IMR-90 (cell line): Measurements from ENCODE around the gene THBS1. TPM values are rescaled to one million over a fixed set of nuclear protein-coding genes. Genes with fewer than 3 reads are reported as not detected.

Source experiments
- ATAC-seq: fragments of 200-7000 bp; cut with Tn5 transposase; 2 replicates; pipeline ENCODE4 v1.9.1; 2020; ENCODE audit warnings: low read depth, mild to moderate bottlenecking, moderate library complexity
- BruUV-seq: library from RNA; stranded (reverse); fragments of 400-500 nt; replicated peaks from 2 replicates; lab custom pipeline; 2021; lab: Mats Ljungman, UMichigan
- CTCF ChIA-PET: fragments of 300-600 bp; formaldehyde crosslinking; extraction: SDS; loops from one replicate; lab custom pipeline; 2021; ENCODE audit warnings: antibody characterized with exemption; lab: Yijun Ruan, JAX
- POLR2A ChIA-PET: fragments of 300-600 bp; sonication (Branson Sonifier 250); formaldehyde crosslinking; loops from one replicate; lab custom pipeline; 2022; ENCODE audit warnings: antibody characterized with exemption; ENCODE audit not compliant: unreplicated experiment; lab: Charles Lee
- DNase-seq: peaks from one replicate; pipeline ENCODE4 v3.0.0; 2013
- H2AFZ ChIP-seq: replicated peaks from 2 replicates; pipeline ENCODE3; 2013; ENCODE audit warnings: low read length, mild to moderate bottlenecking; ENCODE audit not compliant: poor library complexity
- H2AK5ac ChIP-seq: 2 replicates; pipeline ENCODE4 v1.6.1; 2013; ENCODE audit warnings: low read depth, low read length, inconsistent platforms
- H2AK9ac ChIP-seq: replicated peaks from 2 replicates; pipeline ENCODE3; 2013; ENCODE audit warnings: mild to moderate bottlenecking, low read depth, low read length, moderate library complexity; ENCODE audit not compliant: poor library complexity
- H2BK120ac ChIP-seq: 2 replicates; pipeline ENCODE4 v1.6.1; 2013; ENCODE audit warnings: low read depth, low read length, inconsistent platforms
- H2BK15ac ChIP-seq: 3 replicates; pipeline ENCODE4 v1.6.1; 2013; ENCODE audit warnings: low read depth, low read length, inconsistent platforms
- H2BK20ac ChIP-seq: 2 replicates; pipeline ENCODE4 v1.6.1; 2013; ENCODE audit warnings: low read depth, mild to moderate bottlenecking, inconsistent platforms, low read length, moderate library complexity
- H2BK5ac ChIP-seq: 2 replicates; pipeline ENCODE4 v1.6.1; 2013; ENCODE audit warnings: mild to moderate bottlenecking, low read depth, low read length, inconsistent platforms; ENCODE audit not compliant: poor library complexity, severe bottlenecking
- H3K14ac ChIP-seq: replicated peaks from 2 replicates; pipeline ENCODE4 v1.6.1; 2013; ENCODE audit warnings: low read depth, low read length, inconsistent platforms
- H3K18ac ChIP-seq: 2 replicates; pipeline ENCODE4 v1.6.1; 2013; ENCODE audit warnings: low read depth, low read length, control low read depth
- H3K23ac ChIP-seq: 2 replicates; pipeline ENCODE4 v1.6.1; 2013; ENCODE audit warnings: low read depth, low read length, inconsistent platforms
- H3K27ac ChIP-seq: 2 replicates; pipeline ENCODE4 v1.5.1; 2013; ENCODE audit warnings: mild to moderate bottlenecking, control low read depth, low read length; ENCODE audit not compliant: insufficient read depth
- H3K27me3 ChIP-seq: 2 replicates; pipeline ENCODE4 v1.6.1; 2013; ENCODE audit warnings: low read length; ENCODE audit not compliant: control insufficient read depth, insufficient read depth
- H3K36me3 ChIP-seq: 2 replicates; pipeline ENCODE4 v1.6.1; 2013; ENCODE audit warnings: low read length, mixed read lengths; ENCODE audit not compliant: control insufficient read depth, insufficient read depth
- H3K4ac ChIP-seq: 2 replicates; pipeline ENCODE4 v1.6.1; 2013; ENCODE audit warnings: low read depth, low read length, inconsistent platforms
- H3K4me1 ChIP-seq: 2 replicates; pipeline ENCODE4 v1.6.1; 2013; ENCODE audit warnings: low read length, mixed read lengths; ENCODE audit not compliant: control insufficient read depth, insufficient read depth
- H3K4me2 ChIP-seq: 2 replicates; pipeline ENCODE4 v1.6.1; 2013; ENCODE audit warnings: low read depth, mild to moderate bottlenecking, control low read depth, low read length, moderate library complexity
- H3K4me3 ChIP-seq: 2 replicates; pipeline ENCODE4 v1.5.1; 2013; ENCODE audit warnings: low read depth, mild to moderate bottlenecking, control low read depth, low read length, moderate library complexity; ENCODE audit not compliant: insufficient read depth
- H3K56ac ChIP-seq: 2 replicates; pipeline ENCODE4 v1.6.1; 2013; ENCODE audit warnings: low read length, inconsistent platforms; ENCODE audit not compliant: insufficient read depth; ENCODE audit errors: extremely low read depth
- H3K79me1 ChIP-seq, 2 experiments: 2 replicates each; pipeline ENCODE4 v1.6.1; 2013; ENCODE audit warnings: low read length in 2 of 2, inconsistent platforms in 1 of 2, low read depth in 1 of 2
- H3K9ac ChIP-seq: 2 replicates; pipeline ENCODE4 v1.6.1; 2013; ENCODE audit warnings: low read depth, low read length, control low read depth
- H3K9me1 ChIP-seq: 2 replicates; pipeline ENCODE4 v1.6.1; 2013; ENCODE audit warnings: low read length, inconsistent platforms; ENCODE audit not compliant: insufficient read depth
- H3K9me3 ChIP-seq: 2 replicates; pipeline ENCODE4 v1.6.1; 2013; ENCODE audit warnings: low read length; ENCODE audit not compliant: control insufficient read depth, insufficient read depth
- H4K20me1 ChIP-seq: 2 replicates; pipeline ENCODE4 v1.6.1; 2013; ENCODE audit warnings: low read length, inconsistent platforms; ENCODE audit not compliant: insufficient read depth
- H4K5ac ChIP-seq: 2 replicates; pipeline ENCODE4 v1.6.1; 2013; ENCODE audit warnings: mild to moderate bottlenecking, low read depth, low read length, control low read depth
- H4K8ac ChIP-seq, 2 experiments: 2 replicates each; pipeline ENCODE4 v1.6.1; 2013; ENCODE audit warnings: low read depth in 2 of 2, low read length in 2 of 2, control low read depth in 1 of 2, inconsistent platforms in 1 of 2
- H4K91ac ChIP-seq: 2 replicates; pipeline ENCODE4 v1.6.1; 2013; ENCODE audit warnings: low read depth, low read length, inconsistent platforms; ENCODE audit not compliant: insufficient read depth
- CHD1 ChIP-seq: IDR thresholded peaks from 2 replicates; pipeline ENCODE4 v1.6.1; 2012; ENCODE audit warnings: low read depth, low read length, improper control_type of control experiment
- FOS ChIP-seq: fragments of 150-350 bp; IDR thresholded peaks from 2 replicates; pipeline ENCODE4 v1.6.1; 2016; ENCODE audit warnings: low read depth, low read length
- MAFK ChIP-seq: IDR thresholded peaks from 2 replicates; pipeline ENCODE4 v1.6.1; 2012; ENCODE audit warnings: low read depth, low read length, improper control_type of control experiment
- MAZ ChIP-seq: IDR thresholded peaks from 2 replicates; pipeline ENCODE4 v1.6.1; 2012; ENCODE audit warnings: low read depth, mild to moderate bottlenecking, low read length, improper control_type of control experiment, moderate library complexity, borderline replicate concordance
- MXI1 ChIP-seq: IDR thresholded peaks from 2 replicates; pipeline ENCODE4 v1.6.1; 2012; ENCODE audit warnings: low read depth, mild to moderate bottlenecking, low read length, moderate library complexity, borderline replicate concordance
- POLR2A ChIP-seq: IDR thresholded peaks from 2 replicates; pipeline ENCODE4 v1.6.1; 2012; ENCODE audit warnings: mild to moderate bottlenecking, low read depth, low read length
- RAD21 ChIP-seq: IDR thresholded peaks from 2 replicates; pipeline ENCODE4 v1.6.1; 2012; ENCODE audit warnings: low read length, improper control_type of control experiment
- RCOR1 ChIP-seq: IDR thresholded peaks from 2 replicates; pipeline ENCODE4 v1.6.1; 2012; ENCODE audit warnings: mild to moderate bottlenecking, low read length, improper control_type of control experiment; ENCODE audit not compliant: insufficient replicate concordance
- RFX5 ChIP-seq: IDR thresholded peaks from 2 replicates; pipeline ENCODE4 v1.8.0; 2012; ENCODE audit warnings: low read depth, mild to moderate bottlenecking, low read length, moderate library complexity
- SMC3 ChIP-seq: fragments of 150-350 bp; IDR thresholded peaks from 2 replicates; pipeline ENCODE4 v1.6.1; 2016; ENCODE audit warnings: low read depth, mild to moderate bottlenecking, antibody characterized with exemption, low read length, moderate library complexity
- WGBS, 2 experiments: methylation state at CpG; one replicate each; pipeline versions ENCODE4 v1.1.5 to v1.1.7; 2013; ENCODE audit warnings: missing lambda C conversion rate in 2 of 2; ENCODE audit not compliant: insufficient read length in 1 of 2; ENCODE audit errors: extremely low coverage in 2 of 2; 5-methylcytosine and 5-hydroxymethylcytosine counted together
- dilution Hi-C: fragments of 300-500 bp; cut with HindIII; formaldehyde crosslinking; loops from one replicate; pipeline ENCODE4 v1.14.3; 2018; ENCODE audit warnings: low sequenced_read_pairs; ENCODE audit not compliant: unreplicated experiment
- in situ Hi-C: fragments of 300-500 bp; cut with MboI; formaldehyde crosslinking; loops from 3 replicates; pipeline ENCODE4 v1.14.3; 2019; ENCODE audit warnings: low sequenced_read_pairs, inconsistent platforms, mixed read lengths
- intact Hi-C: fragments of 100-400 bp; cut with micrococcal nuclease; formaldehyde crosslinking; loops from 2 replicates; pipeline ENCODE4 v1.10.0; 2022
- polyA plus RNA-seq, 3 experiments: library from polyadenylated mRNA; depleted of rRNA; stranded (reverse); fragments of >200 nt; gene quantifications; 2 replicates each; pipeline ENCODE4 v1.2.3, GENCODE V29; 2012; ENCODE audit warnings: low replicate concordance in 1 of 3
- total RNA-seq: library from RNA; depleted of rRNA; stranded (reverse); fragments of >200 nt; gene quantifications from 2 replicates; pipeline ENCODE4 v1.2.3, GENCODE V29; 2012
- TF ChIP-seq, protein P1 (sequence below): conservative IDR thresholded peaks from 2 replicates; pipeline ENCODE4 v1.5.1; 2012; ENCODE audit warnings: mild to moderate bottlenecking, low read depth, low read length, improper control_type of control experiment
- TF ChIP-seq, protein P2 (sequence below): fragments of 150-350 bp; IDR thresholded peaks from 2 replicates; pipeline ENCODE4 v1.6.1; 2017; ENCODE audit warnings: mild to moderate bottlenecking, antibody characterized with exemption, low read length, low read depth
- TF ChIP-seq, protein P3 (sequence below): fragments of 150-350 bp; IDR thresholded peaks from 2 replicates; pipeline ENCODE4 v1.6.1; 2016; ENCODE audit warnings: low read depth, mild to moderate bottlenecking, low read length, moderate library complexity, borderline replicate concordance

Gene THBS1
- total and polyA plus RNA-seq, 2 of the 4 experiments (the other 2 are of a cell fraction): 1,562 to 4,071 TPM

DNA sequence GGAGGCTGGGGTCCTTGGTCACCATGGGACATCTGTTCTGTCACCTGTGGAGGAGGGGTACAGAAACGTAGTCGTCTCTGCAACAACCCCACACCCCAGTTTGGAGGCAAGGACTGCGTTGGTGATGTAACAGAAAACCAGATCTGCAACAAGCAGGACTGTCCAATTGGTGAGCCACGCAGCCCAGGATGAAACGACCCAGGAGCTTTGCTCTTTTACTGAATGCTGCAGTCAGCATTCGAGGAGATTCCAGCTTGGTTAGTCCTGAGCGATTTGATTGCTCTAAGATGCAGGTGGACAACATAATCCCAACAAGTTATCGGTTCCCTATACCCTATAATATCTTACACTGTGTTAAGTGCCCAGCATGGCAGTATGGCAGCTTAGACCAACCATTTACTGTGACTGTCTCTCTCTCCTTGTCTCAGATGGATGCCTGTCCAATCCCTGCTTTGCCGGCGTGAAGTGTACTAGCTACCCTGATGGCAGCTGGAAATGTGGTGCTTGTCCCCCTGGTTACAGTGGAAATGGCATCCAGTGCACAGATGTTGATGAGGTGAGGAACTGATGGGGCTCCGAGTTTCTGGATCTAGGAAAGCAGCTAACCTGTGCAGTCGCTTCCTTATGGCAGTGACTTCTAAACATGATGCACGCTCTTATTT lies 7.8 kb downstream of the THBS1 start:
- intact Hi-C loops: no loop called here
- Histone ChIP-seq H3K27me3 (no peaks in the 10 kb centered on the region), H3K4ac (no peak overlapping the region), H3K9me3 (no peaks in the 10 kb centered on the region), H4K5ac (no peak overlapping the region), H3K4me3 (no peak overlapping the region), H4K8ac (no peak overlapping the region), H2BK5ac (no peak overlapping the region), H3K27ac (no peak overlapping the region), H2AFZ (no peak overlapping the region), H4K91ac (no peak overlapping the region), H2AK9ac (peak overlapping the region; percentile 11), H2BK20ac (no peak overlapping the region), H2AK5ac (no peak overlapping the region), H3K4me1 (no peaks in the 10 kb centered on the region; the same call in 1 of the 2 replicates), H3K18ac (no peak overlapping the region), H3K4me2 (no peak overlapping the region; the same call in 1 of the 2 replicates), H3K36me3 (peaks cover 78% of the 10 kb centered on the region), H3K56ac (no peak overlapping the region), H3K79me1 (peaks cover 4 to 81% of the 10 kb centered on the region in 2 experiments; a peak in 3 of 4 replicates), H3K9me1 (peaks cover 13% of the 10 kb centered on the region), H2BK120ac (no peak overlapping the region), H3K9ac (no peak overlapping the region), H2BK15ac (no peak overlapping the region), H3K23ac (no peak overlapping the region), H3K14ac (no peak overlapping the region), H4K20me1 (peaks cover 99% of the 10 kb centered on the region)
- no peak for TF ChIP-seq SMC3
- TF ChIP-seq RCOR1: no peak
- no peak for TF ChIP-seq RAD21
- TF ChIP-seq MXI1: no peak
- TF ChIP-seq RFX5: no peak
- TF ChIP-seq, protein P1, sequence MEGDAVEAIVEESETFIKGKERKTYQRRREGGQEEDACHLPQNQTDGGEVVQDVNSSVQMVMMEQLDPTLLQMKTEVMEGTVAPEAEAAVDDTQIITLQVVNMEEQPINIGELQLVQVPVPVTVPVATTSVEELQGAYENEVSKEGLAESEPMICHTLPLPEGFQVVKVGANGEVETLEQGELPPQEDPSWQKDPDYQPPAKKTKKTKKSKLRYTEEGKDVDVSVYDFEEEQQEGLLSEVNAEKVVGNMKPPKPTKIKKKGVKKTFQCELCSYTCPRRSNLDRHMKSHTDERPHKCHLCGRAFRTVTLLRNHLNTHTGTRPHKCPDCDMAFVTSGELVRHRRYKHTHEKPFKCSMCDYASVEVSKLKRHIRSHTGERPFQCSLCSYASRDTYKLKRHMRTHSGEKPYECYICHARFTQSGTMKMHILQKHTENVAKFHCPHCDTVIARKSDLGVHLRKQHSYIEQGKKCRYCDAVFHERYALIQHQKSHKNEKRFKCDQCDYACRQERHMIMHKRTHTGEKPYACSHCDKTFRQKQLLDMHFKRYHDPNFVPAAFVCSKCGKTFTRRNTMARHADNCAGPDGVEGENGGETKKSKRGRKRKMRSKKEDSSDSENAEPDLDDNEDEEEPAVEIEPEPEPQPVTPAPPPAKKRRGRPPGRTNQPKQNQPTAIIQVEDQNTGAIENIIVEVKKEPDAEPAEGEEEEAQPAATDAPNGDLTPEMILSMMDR: no peak
- TF ChIP-seq CHD1: 0 out of 2 replicates have a peak, but pooled peaks have one; percentile 68
- TF ChIP-seq, protein P2, sequence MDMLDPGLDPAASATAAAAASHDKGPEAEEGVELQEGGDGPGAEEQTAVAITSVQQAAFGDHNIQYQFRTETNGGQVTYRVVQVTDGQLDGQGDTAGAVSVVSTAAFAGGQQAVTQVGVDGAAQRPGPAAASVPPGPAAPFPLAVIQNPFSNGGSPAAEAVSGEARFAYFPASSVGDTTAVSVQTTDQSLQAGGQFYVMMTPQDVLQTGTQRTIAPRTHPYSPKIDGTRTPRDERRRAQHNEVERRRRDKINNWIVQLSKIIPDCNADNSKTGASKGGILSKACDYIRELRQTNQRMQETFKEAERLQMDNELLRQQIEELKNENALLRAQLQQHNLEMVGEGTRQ: peak; percentile 13; the same call in 1 of the 2 replicates
- TF ChIP-seq POLR2A: peak; percentile 16; the same call in 1 of the 2 replicates
- TF ChIP-seq MAFK: no peak; the same call in 1 of the 2 replicates
- TF ChIP-seq, protein P3, sequence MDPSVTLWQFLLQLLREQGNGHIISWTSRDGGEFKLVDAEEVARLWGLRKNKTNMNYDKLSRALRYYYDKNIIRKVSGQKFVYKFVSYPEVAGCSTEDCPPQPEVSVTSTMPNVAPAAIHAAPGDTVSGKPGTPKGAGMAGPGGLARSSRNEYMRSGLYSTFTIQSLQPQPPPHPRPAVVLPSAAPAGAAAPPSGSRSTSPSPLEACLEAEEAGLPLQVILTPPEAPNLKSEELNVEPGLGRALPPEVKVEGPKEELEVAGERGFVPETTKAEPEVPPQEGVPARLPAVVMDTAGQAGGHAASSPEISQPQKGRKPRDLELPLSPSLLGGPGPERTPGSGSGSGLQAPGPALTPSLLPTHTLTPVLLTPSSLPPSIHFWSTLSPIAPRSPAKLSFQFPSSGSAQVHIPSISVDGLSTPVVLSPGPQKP: no peak
- TF ChIP-seq MAZ: no peak
- TF ChIP-seq FOS: no peak
- 88% methylated on average over 8 of the region's 13 CpGs; no CpG with 5 or more reads in 1 of the 2 experiments for WGBS, 2 experiments
- no peak for ATAC-seq
- BruUV-seq: TSS peak; percentile 27
- ChIA-PET CTCF (no interaction called here), POLR2A (interaction anchor here (1.6 kb wide), 1 partner anchor 10 kb away, joined by 3 read pairs; no protein-coding TSS in a partner anchor)
- dilution Hi-C loops: no loop called here
- in situ Hi-C loops: no loop called here
- peak; percentile 44 for DNase-seq
